ENCODE results near the gene CDC7. TPM values are rescaled to one million over a fixed set of nuclear protein-coding genes. Genes with fewer than 3 reads are reported as not detected.

Gene CDC7
- polyA plus RNA-seq, 1 donor from 2014 or later = 34.6 TPM

- Histone ChIP-seq H3K9ac (ENCODE audit: low read length) (no peak overlapping the region), H3K9me3 (ENCODE audit: low read length) (no peaks in the 10 kb centered on the region), H3K27ac (ENCODE audit: low read length) (no peak overlapping the region), H3F3A (ENCODE audit: insufficient read depth, low read length, poor library complexity, severe bottlenecking) (no peaks in the 10 kb centered on the region), H3K4me2 (ENCODE audit: low read length) (no peak overlapping the region), H3K9me2 (ENCODE audit: insufficient read depth, low read length) (no peaks in the 10 kb centered on the region), H4K20me1 (ENCODE audit: insufficient read depth) (no peaks in the 10 kb centered on the region), H3K79me2 (replicated peaks; ENCODE audit: insufficient read depth, low read length) (no peaks in the 10 kb centered on the region), H3K27me3 (ENCODE audit: insufficient read depth, low read depth, low read length) (no peaks in the 10 kb centered on the region), H3K36me3 (ENCODE audit: insufficient read depth, low read length) (no peaks in the 10 kb centered on the region), H3K4me3 (ENCODE audit: low read length) (no peak overlapping the region), H2AFZ (ENCODE audit: low read depth, low read length) (no peak overlapping the region)
- TF ChIP-seq POLR2AphosphoS5 (IDR thresholded peaks at IDR 0.05) = no peak
- no peak for TF ChIP-seq CTCF (IDR thresholded peaks at IDR 0.05; ENCODE audit: poor library complexity, severe bottlenecking)
- no peak for TF ChIP-seq TAF1 (IDR thresholded peaks at IDR 0.05; ENCODE audit: low read depth)
- no peak for TF ChIP-seq MXI1 (conservative IDR thresholded peaks at IDR 0.05; ENCODE audit: poor library complexity, severe bottlenecking)
- no peak for TF ChIP-seq SMC3 (conservative IDR thresholded peaks at IDR 0.05; ENCODE audit: poor library complexity)
- no peak for TF ChIP-seq RAD21 (conservative IDR thresholded peaks at IDR 0.05)
- TF ChIP-seq EP300 (conservative IDR thresholded peaks at IDR 0.05; ENCODE audit: poor library complexity, severe bottlenecking) = no peak
- no peak for TF ChIP-seq REST (IDR thresholded peaks at IDR 0.05; ENCODE audit: borderline replicate concordance)
- TF ChIP-seq EZH2 (IDR thresholded peaks at IDR 0.05; ENCODE audit: borderline replicate concordance, insufficient read depth, low read length, poor library complexity, severe bottlenecking) = no peak
Observed at GRCh38 chr1:91546876-91547275, 46.2 kb downstream of the CDC7 start.

- Histone ChIP-seq H4K20me1 (ENCODE audit: insufficient read depth) (no peaks in the 10 kb centered on the region), H3K27ac (ENCODE audit: low read length) (no peak overlapping the region), H3K79me2 (replicated peaks; ENCODE audit: insufficient read depth, low read length) (no peaks in the 10 kb centered on the region), H3K9ac (ENCODE audit: low read length) (no peak overlapping the region), H3K36me3 (ENCODE audit: insufficient read depth, low read length) (no peaks in the 10 kb centered on the region), H2AFZ (ENCODE audit: low read depth, low read length) (no peak overlapping the region), H3F3A (ENCODE audit: insufficient read depth, low read length, poor library complexity, severe bottlenecking) (no peaks in the 10 kb centered on the region), H3K27me3 (ENCODE audit: insufficient read depth, low read depth, low read length) (no peaks in the 10 kb centered on the region), H3K9me3 (ENCODE audit: low read length) (no peaks in the 10 kb centered on the region), H3K4me2 (ENCODE audit: low read length) (no peak overlapping the region), H3K4me3 (ENCODE audit: low read length) (no peak overlapping the region), H3K9me2 (ENCODE audit: insufficient read depth, low read length) (no peaks in the 10 kb centered on the region)
- no peak for TF ChIP-seq MXI1 (conservative IDR thresholded peaks at IDR 0.05; ENCODE audit: poor library complexity, severe bottlenecking)
- TF ChIP-seq POLR2AphosphoS5 (IDR thresholded peaks at IDR 0.05) = no peak
- no peak for TF ChIP-seq RAD21 (conservative IDR thresholded peaks at IDR 0.05)
- TF ChIP-seq TAF1 (IDR thresholded peaks at IDR 0.05; ENCODE audit: low read depth) = no peak
- TF ChIP-seq EZH2 (IDR thresholded peaks at IDR 0.05; ENCODE audit: borderline replicate concordance, insufficient read depth, low read length, poor library complexity, severe bottlenecking) = no peak
- no peak for TF ChIP-seq REST (IDR thresholded peaks at IDR 0.05; ENCODE audit: borderline replicate concordance)
- no peak for TF ChIP-seq CTCF (IDR thresholded peaks at IDR 0.05; ENCODE audit: poor library complexity, severe bottlenecking)
- no peak for TF ChIP-seq EP300 (conservative IDR thresholded peaks at IDR 0.05; ENCODE audit: poor library complexity, severe bottlenecking)
- no peak for TF ChIP-seq SMC3 (conservative IDR thresholded peaks at IDR 0.05; ENCODE audit: poor library complexity)
Observed at GRCh38 chr1:91548376-91549040, 47.9 kb downstream of the CDC7 start.

All from neural cell (in vitro differentiated cells).